H9 (cell line): ENCODE data around the gene DCC. TPM values are rescaled to one million over a fixed set of nuclear protein-coding genes. Genes with fewer than 3 reads are reported as not detected.

Source experiments
- DNase-seq: peaks from one replicate; pipeline ENCODE4 v3.0.0-alpha.2; 2017
- H2AFZ ChIP-seq: one replicate; pipeline ENCODE4 v1.6.1; 2013; ENCODE audit warnings: mild to moderate bottlenecking, low read length, control low read depth, moderate library complexity
- H2AK5ac ChIP-seq: 2 replicates; pipeline ENCODE4 v1.6.1; 2013; ENCODE audit warnings: low read length, control low read depth, mixed read lengths; ENCODE audit not compliant: insufficient read length
- H2BK120ac ChIP-seq: one replicate; pipeline ENCODE4 v1.6.1; 2013; ENCODE audit warnings: low read depth, mild to moderate bottlenecking, low read length, control low read depth, inconsistent platforms; ENCODE audit not compliant: poor library complexity, severe bottlenecking
- H2BK12ac ChIP-seq: 2 replicates; pipeline ENCODE4 v1.6.1; 2013; ENCODE audit warnings: low read length, control low read depth, mixed read lengths, low read depth; ENCODE audit not compliant: insufficient read length
- H2BK15ac ChIP-seq: 2 replicates; pipeline ENCODE4 v1.6.1; 2013; ENCODE audit warnings: low read depth, low read length, control low read depth
- H2BK20ac ChIP-seq: one replicate; pipeline ENCODE4 v1.6.1; 2013; ENCODE audit warnings: low read depth, mild to moderate bottlenecking, low read length, control low read depth, inconsistent platforms; ENCODE audit not compliant: poor library complexity, severe bottlenecking
- H2BK5ac ChIP-seq: 2 replicates; pipeline ENCODE4 v1.6.1; 2013; ENCODE audit warnings: low read length, control low read depth, mixed read lengths; ENCODE audit not compliant: insufficient read length
- H3K14ac ChIP-seq: 2 replicates; pipeline ENCODE4 v1.6.1; 2013; ENCODE audit warnings: low read length, control low read depth; ENCODE audit not compliant: insufficient read depth
- H3K18ac ChIP-seq: 2 replicates; pipeline ENCODE4 v1.6.1; 2013; ENCODE audit warnings: low read depth, mild to moderate bottlenecking, mixed read lengths, low read length, control low read depth; ENCODE audit not compliant: insufficient read length
- H3K23ac ChIP-seq: 2 replicates; pipeline ENCODE4 v1.6.1; 2013; ENCODE audit warnings: low read length, control low read depth, mixed read lengths, low read depth; ENCODE audit not compliant: insufficient read length
- H3K23me2 ChIP-seq: 2 replicates; pipeline ENCODE4 v1.6.1; 2013; ENCODE audit warnings: low read depth, mild to moderate bottlenecking, mixed read lengths, low read length, control low read depth; ENCODE audit not compliant: insufficient read length, poor library complexity, severe bottlenecking
- H3K27ac ChIP-seq: 2 replicates; pipeline ENCODE4 v1.5.1; 2013; ENCODE audit warnings: low read length, control low read depth, mixed read lengths, low read depth; ENCODE audit not compliant: insufficient read length
- H3K27me3 ChIP-seq: 2 replicates; pipeline ENCODE4 v1.6.1; 2013; ENCODE audit warnings: low read length, control low read depth, inconsistent platforms; ENCODE audit not compliant: insufficient read depth
- H3K4ac ChIP-seq: 2 replicates; pipeline ENCODE4 v1.6.1; 2013; ENCODE audit warnings: low read depth, mild to moderate bottlenecking, control low read depth, inconsistent platforms, low read length, moderate library complexity
- H3K4me1 ChIP-seq: 2 replicates; pipeline ENCODE4 v1.6.1; 2013; ENCODE audit warnings: low read length, control low read depth, inconsistent platforms; ENCODE audit not compliant: insufficient read depth
- H3K4me2 ChIP-seq: 2 replicates; pipeline ENCODE4 v1.6.1; 2013; ENCODE audit warnings: low read length, control low read depth, mixed read lengths; ENCODE audit not compliant: insufficient read length, insufficient read depth
- H3K56ac ChIP-seq: 2 replicates; pipeline ENCODE4 v1.6.1; 2013; ENCODE audit warnings: low read depth, mild to moderate bottlenecking, mixed read lengths, low read length, control low read depth; ENCODE audit not compliant: insufficient read length
- H3K79me1 ChIP-seq: 2 replicates; pipeline ENCODE4 v1.6.1; 2013; ENCODE audit warnings: low read depth, mild to moderate bottlenecking, moderate library complexity, low read length, control low read depth, inconsistent platforms; ENCODE audit not compliant: insufficient read depth, poor library complexity, severe bottlenecking
- H3K79me2 ChIP-seq: 2 replicates; pipeline ENCODE4 v1.6.1; 2013; ENCODE audit warnings: low read length, control low read depth, inconsistent platforms; ENCODE audit not compliant: insufficient read depth
- H3K9ac ChIP-seq: 2 replicates; pipeline ENCODE4 v1.6.1; 2013; ENCODE audit warnings: low read length, control low read depth, mixed read lengths; ENCODE audit not compliant: insufficient read length; ENCODE audit errors: extremely low read depth
- H3K9me3 ChIP-seq: one replicate; pipeline ENCODE4 v1.6.1; 2013; ENCODE audit warnings: low read depth, low read length, inconsistent platforms; ENCODE audit not compliant: control insufficient read depth
- H3T11ph ChIP-seq: one replicate; pipeline ENCODE4 v1.6.1; 2013; ENCODE audit warnings: mild to moderate bottlenecking, low read length, control low read depth, inconsistent platforms
- H4K20me1 ChIP-seq: one replicate; pipeline ENCODE4 v1.6.1; 2013; ENCODE audit not compliant: control insufficient read depth, insufficient read length, insufficient read depth
- H4K5ac ChIP-seq: 2 replicates; pipeline ENCODE4 v1.6.1; 2013; ENCODE audit warnings: low read depth, mild to moderate bottlenecking, mixed read lengths, low read length, control low read depth; ENCODE audit not compliant: insufficient read length
- H4K8ac ChIP-seq: replicated peaks from 2 replicates; pipeline ENCODE4 v1.6.1; 2013; ENCODE audit warnings: low read length, control low read depth, mixed read lengths, low read depth; ENCODE audit not compliant: insufficient read length
- H4K91ac ChIP-seq: 2 replicates; pipeline ENCODE4 v1.6.1; 2013; ENCODE audit warnings: low read depth, mild to moderate bottlenecking, moderate library complexity, mixed read lengths, low read length, control low read depth; ENCODE audit not compliant: insufficient read length
- H3K27ac Mint-ChIP-seq, 3 experiments: 2 replicates in 2 of 3; 3 replicates in 1 of 3; pipeline ENCODE4 v1.8.0; 2020 to 2021; ENCODE audit warnings: mixed read lengths in 3 of 3, mild to moderate bottlenecking in 1 of 3, moderate library complexity in 1 of 3
- H3K27me3 Mint-ChIP-seq: 2 replicates; pipeline ENCODE4 v1.8.0; 2021; ENCODE audit warnings: low read depth, mild to moderate bottlenecking, moderate library complexity, mixed read lengths
- H3K36me3 Mint-ChIP-seq, 3 experiments: 2 replicates in 2 of 3; 3 replicates in 1 of 3; pipeline ENCODE4 v1.8.0; 2020 to 2021; ENCODE audit warnings: low read depth in 3 of 3, mixed read lengths in 3 of 3; ENCODE audit not compliant: insufficient read depth in 1 of 3
- H3K4me1 Mint-ChIP-seq, 2 experiments: 2 replicates each; pipeline ENCODE4 v1.8.0; 2020; ENCODE audit warnings: mixed read lengths in 2 of 2
- H3K4me3 Mint-ChIP-seq, 2 experiments: 2 replicates in 1 of 2; 3 replicates in 1 of 2; pipeline ENCODE4 v1.8.0; 2020 to 2021; ENCODE audit warnings: mild to moderate bottlenecking in 2 of 2, mixed read lengths in 2 of 2, moderate library complexity in 1 of 2
- H3K9me3 Mint-ChIP-seq, 2 experiments: 2 replicates in 1 of 2; 3 replicates in 1 of 2; pipeline ENCODE4 v1.8.0; 2020; ENCODE audit warnings: mild to moderate bottlenecking in 2 of 2, mixed read lengths in 2 of 2, moderate library complexity in 1 of 2
- WGBS: extraction: QIAGEN DNeasy Blood & Tissue Kit; methylation state at CpG from one replicate; pipeline ENCODE4 v1.1.7; 2013; ENCODE audit warnings: missing lambda C conversion rate, low lambda C conversion rate, mixed read lengths; ENCODE audit not compliant: insufficient read length; ENCODE audit errors: extremely low coverage; 5-methylcytosine and 5-hydroxymethylcytosine counted together
- total RNA-seq: library from RNA; stranded (reverse); gene quantifications from 2 replicates; pipeline ENCODE4 v1.2.1, GENCODE V29; 2021
- TF ChIP-seq, protein P1 (sequence below): fragments of 200-600 bp; sonication (generic); conservative IDR thresholded peaks from 3 replicates; pipeline ENCODE4 v1.8.0; 2021; ENCODE audit warnings: antibody characterized with exemption, mild to moderate bottlenecking

Gene DCC
- total RNA-seq, 1 experiment from 2014 or later: 0.35 TPM

DNA sequence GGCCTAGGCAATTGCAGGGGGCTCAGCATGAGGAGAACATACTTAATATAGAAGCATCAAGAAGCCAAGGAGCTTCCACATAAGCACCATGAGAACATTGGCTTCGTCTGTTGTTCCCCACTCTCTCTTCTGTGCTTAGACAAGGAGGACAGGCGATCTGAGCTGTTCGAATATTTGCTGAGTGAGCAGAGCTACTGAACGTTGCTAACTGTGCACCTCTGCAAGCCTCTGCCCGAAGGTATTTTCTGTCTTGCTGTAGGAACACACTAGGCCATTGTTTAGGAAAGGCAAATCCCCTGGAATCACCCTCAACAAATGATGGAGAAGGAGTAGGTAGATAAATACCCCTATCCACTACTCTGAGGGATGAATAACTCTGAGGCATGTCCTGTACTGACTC lies 813.8 kb downstream of the DCC start:
- Histone ChIP-seq H3K4me2 (no peak overlapping the region), H3K9ac (no peak overlapping the region), H2BK120ac (no peak overlapping the region), H4K8ac (no peak overlapping the region), H2BK12ac (no peak overlapping the region), H3K23me2 (no peaks in the 10 kb centered on the region), H3K27ac (no peak overlapping the region), H2AFZ (no peak overlapping the region), H3K18ac (no peak overlapping the region), H2BK20ac (no peak overlapping the region), H3K56ac (no peak overlapping the region), H3K27me3 (no peaks in the 10 kb centered on the region), H3K79me2 (no peaks in the 10 kb centered on the region), H3K4ac (no peak overlapping the region), H3K9me3 (no peaks in the 10 kb centered on the region), H2BK15ac (no peak overlapping the region), H3K23ac (no peak overlapping the region), H3T11ph (no peak overlapping the region), H2AK5ac (no peak overlapping the region), H2BK5ac (no peak overlapping the region), H4K91ac (no peak overlapping the region), H3K14ac (no peak overlapping the region), H4K20me1 (no peaks in the 10 kb centered on the region), H4K5ac (no peak overlapping the region), H3K79me1 (no peaks in the 10 kb centered on the region), H3K4me1 (no peaks in the 10 kb centered on the region)
- Mint-ChIP-seq H3K4me1 (peaks cover 5 to 6% of the 10 kb centered on the region in 2 experiments; a peak in 1 of 4 replicates), H3K9me3 (no peaks in the 10 kb centered on the region), H3K36me3 (no peaks in the 10 kb centered on the region), H3K27ac (no peak overlapping the region), H3K27me3 (no peaks in the 10 kb centered on the region), H3K4me3 (no peak overlapping the region)
- TF ChIP-seq, protein P1, sequence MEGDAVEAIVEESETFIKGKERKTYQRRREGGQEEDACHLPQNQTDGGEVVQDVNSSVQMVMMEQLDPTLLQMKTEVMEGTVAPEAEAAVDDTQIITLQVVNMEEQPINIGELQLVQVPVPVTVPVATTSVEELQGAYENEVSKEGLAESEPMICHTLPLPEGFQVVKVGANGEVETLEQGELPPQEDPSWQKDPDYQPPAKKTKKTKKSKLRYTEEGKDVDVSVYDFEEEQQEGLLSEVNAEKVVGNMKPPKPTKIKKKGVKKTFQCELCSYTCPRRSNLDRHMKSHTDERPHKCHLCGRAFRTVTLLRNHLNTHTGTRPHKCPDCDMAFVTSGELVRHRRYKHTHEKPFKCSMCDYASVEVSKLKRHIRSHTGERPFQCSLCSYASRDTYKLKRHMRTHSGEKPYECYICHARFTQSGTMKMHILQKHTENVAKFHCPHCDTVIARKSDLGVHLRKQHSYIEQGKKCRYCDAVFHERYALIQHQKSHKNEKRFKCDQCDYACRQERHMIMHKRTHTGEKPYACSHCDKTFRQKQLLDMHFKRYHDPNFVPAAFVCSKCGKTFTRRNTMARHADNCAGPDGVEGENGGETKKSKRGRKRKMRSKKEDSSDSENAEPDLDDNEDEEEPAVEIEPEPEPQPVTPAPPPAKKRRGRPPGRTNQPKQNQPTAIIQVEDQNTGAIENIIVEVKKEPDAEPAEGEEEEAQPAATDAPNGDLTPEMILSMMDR: no peak
- DNase-seq: no peak
- no CpG with 5 or more reads among the region's 5 CpGs for WGBS
